K562 (cell line): Measurements from ENCODE around the gene TPO. TPM values are rescaled to one million over a fixed set of nuclear protein-coding genes. Genes with fewer than 3 reads are reported as not detected.

Experiments used
- ATAC-seq: fragments of 200-7000 bp; cut with Tn5 transposase; 3 replicates; pipeline ENCODE4 v1.9.1; 2020; ENCODE audit warnings: moderate library complexity
- BruUV-seq: library from RNA; stranded (reverse); fragments of 400-500 nt; replicated peaks from 2 replicates; lab custom pipeline; 2021; lab: Mats Ljungman, UMichigan
- CTCF ChIA-PET: fragments of 300-600 bp; formaldehyde crosslinking; extraction: SDS; loops from one replicate; lab custom pipeline; 2021; ENCODE audit warnings: low intra/inter-chr PET ratio; lab: Yijun Ruan, JAX
- POLR2A ChIA-PET: fragments of 300-600, 350-650 bp; sonication (Branson Sonifier 250); formaldehyde crosslinking; extraction: SDS; loops from one replicate; lab custom pipeline; 2021; ENCODE audit warnings: antibody characterized with exemption, inconsistent platforms; lab: Yijun Ruan, JAX
- DNase-seq, 4 experiments: peaks; one replicate each; pipeline versions ENCODE4 v3.0.0 to v3.0.0-alpha.2; 2011 to 2018; ENCODE audit warnings: low spot score in 3 of 4, mixed read lengths in 3 of 4; ENCODE audit errors: extremely low read depth in 1 of 4
- FAIRE-seq: peaks from 2 replicates; lab custom pipeline; 2011; peaks lifted over from hg19 to GRCh38; lab: Jason Lieb, UNC
- H2AFZ ChIP-seq: 2 replicates; pipeline ENCODE4 v1.6.0; 2011; ENCODE audit warnings: low read depth, low read length, control low read depth, inconsistent platforms
- H3K27ac ChIP-seq: fragments of 200-600 bp; 3 replicates; pipeline ENCODE4 v1.8.0; 2011; ENCODE audit warnings: low read depth, mild to moderate bottlenecking, control low read depth, inconsistent platforms, low read length, moderate library complexity, mixed read lengths; ENCODE audit errors: extremely low read depth
- H3K27me3 ChIP-seq, 2 experiments: fragments of 300-600 bp in 1 of 2; 2 replicates in 1 of 2; 3 replicates in 1 of 2; pipeline versions ENCODE4 v1.6.0 to v1.8.0; 2011; ENCODE audit warnings: inconsistent platforms in 2 of 2, low read length in 2 of 2, mild to moderate bottlenecking in 1 of 2, mixed read lengths in 1 of 2, moderate library complexity in 1 of 2; ENCODE audit not compliant: control insufficient read depth in 2 of 2, insufficient read depth in 2 of 2
- H3K36me3 ChIP-seq: fragments of 300-600 bp; 3 replicates; pipeline ENCODE4 v1.8.0; 2011; ENCODE audit warnings: mild to moderate bottlenecking, low read length, inconsistent platforms; ENCODE audit not compliant: control insufficient read depth, insufficient read depth
- H3K4me1 ChIP-seq, 2 experiments: fragments of 200-600 bp in 1 of 2; replicated peaks in 1 of 2; 2 replicates in 1 of 2; 3 replicates in 1 of 2; pipeline versions ENCODE4 v1.5.1 to v1.8.0; 2011; ENCODE audit warnings: inconsistent platforms in 2 of 2, low read length in 2 of 2, mild to moderate bottlenecking in 1 of 2, mixed read lengths in 1 of 2, moderate library complexity in 1 of 2; ENCODE audit not compliant: control insufficient read depth in 2 of 2, insufficient read depth in 2 of 2
- H3K4me2 ChIP-seq: 2 replicates; pipeline ENCODE4 v1.6.1; 2011; ENCODE audit warnings: low read length, control low read depth, inconsistent platforms, mixed read lengths; ENCODE audit not compliant: insufficient read depth
- H3K4me3 ChIP-seq: fragments of 200-600 bp; sonication (generic), shearing (Covaris generic); 2 replicates; pipeline ENCODE4 v1.5.1; 2016; ENCODE audit warnings: control low read depth, inconsistent platforms
- H3K79me2 ChIP-seq: fragments of 200-600 bp; 3 replicates; pipeline ENCODE4 v1.8.0; 2011; ENCODE audit warnings: low read length, inconsistent platforms; ENCODE audit not compliant: control insufficient read depth, insufficient read depth
- H3K9ac ChIP-seq, 2 experiments: 2 replicates each; pipeline versions ENCODE4 v1.6.0 to v1.6.1; 2011; ENCODE audit warnings: low read depth in 2 of 2, low read length in 2 of 2, control low read depth in 1 of 2, inconsistent platforms in 1 of 2, mild to moderate bottlenecking in 1 of 2, mixed read lengths in 1 of 2; ENCODE audit not compliant: insufficient read depth in 1 of 2
- H3K9me1 ChIP-seq: one replicate; pipeline ENCODE4 v1.6.0; 2011; ENCODE audit warnings: inconsistent platforms, mild to moderate bottlenecking, low read length, moderate library complexity; ENCODE audit not compliant: control insufficient read depth, insufficient read depth
- H3K9me3 ChIP-seq: replicated peaks from 2 replicates; pipeline ENCODE4 v1.5.1; 2011; ENCODE audit warnings: low read depth, low read length, inconsistent platforms; ENCODE audit not compliant: control insufficient read depth, insufficient read depth
- H4K20me1 ChIP-seq: replicated peaks from 2 replicates; pipeline ENCODE4 v1.6.1; 2011; ENCODE audit warnings: low read length, inconsistent platforms, mixed read lengths; ENCODE audit not compliant: control insufficient read depth, insufficient read depth
- DNMT1 ChIP-seq: fragments of 450-650 bp; IDR thresholded peaks from 2 replicates; pipeline ENCODE4 v1.6.1; 2016; ENCODE audit warnings: antibody characterized with exemption, mild to moderate bottlenecking
- NR4A1 ChIP-seq, 2 experiments: fragments of 250-450 bp in 1 of 2; fragments of 450-650 bp in 1 of 2; sonication (Bioruptor Pico) in 1 of 2; IDR thresholded peaks; 2 replicates each; pipeline versions ENCODE4 v1.4.0 to v1.6.1; 2016 to 2020; ENCODE audit warnings: mild to moderate bottlenecking in 2 of 2, missing compliant biosample characterization in 1 of 2, missing genetic modification characterization in 1 of 2, moderate library complexity in 1 of 2
- ZNF12 ChIP-seq: sonication (generic); formaldehyde crosslinking; IDR thresholded peaks from 2 replicates; pipeline ENCODE4 v1.4.0; 2020; ENCODE audit warnings: mild to moderate bottlenecking, missing genetic modification reagents
- WGBS: fragments of 100-300 bp; shearing (Covaris generic); methylation state at CpG from one replicate; pipeline ENCODE4 v1.1.6; 2016; ENCODE audit warnings: low coverage, mixed read lengths; ENCODE audit not compliant: insufficient coverage; ENCODE audit errors: missing lambda C conversion rate; 5-methylcytosine and 5-hydroxymethylcytosine counted together
- in situ Hi-C: fragments of 300-500 bp; cut with MboI; formaldehyde crosslinking; loops from 4 replicates; pipeline ENCODE4 v1.15.0; 2018; ENCODE audit warnings: inconsistent platforms, mixed read lengths
- intact Hi-C: fragments of 100-400 bp; cut with micrococcal nuclease; formaldehyde crosslinking; loops from 2 replicates; pipeline ENCODE4 v1.14.2; 2022
- polyA plus RNA-seq, 8 experiments: library from polyadenylated mRNA; depleted of rRNA in 4 of 8; stranded (reverse) in 5 of 8; unstranded in 3 of 8; fragments of >200 nt; fragmentation: Nextera tagmentation in 2 of 8; fragmentation: Illumina TruSeq in 1 of 8; extraction: Ambion mirVana in 2 of 8; extraction: Trizol in 1 of 8; gene quantifications; 2 replicates each; pipeline versions ENCODE4 v1.2.1 to v1.2.3, GENCODE V29; 2011 to 2014; ENCODE audit warnings: inconsistent platforms in 1 of 8, missing spikeins in 1 of 8
- total RNA-seq, 7 experiments: library from RNA; depleted of rRNA in 6 of 7; stranded (reverse); fragments of >200 nt in 6 of 7; fragmentation: Illumina TruSeq in 2 of 7; extraction: Trizol in 2 of 7; gene quantifications; 2 replicates each; pipeline versions ENCODE4 v1.2.1 to v1.2.3, GENCODE V29; 2011 to 2021; ENCODE audit warnings: low replicate concordance in 1 of 7
- TF ChIP-seq, protein P1 (sequence below): sonication (generic); formaldehyde crosslinking; IDR thresholded peaks from 2 replicates; pipeline ENCODE4 v1.5.0; 2020; ENCODE audit warnings: missing genetic modification reagents
- TF ChIP-seq, protein P2 (sequence below): fragments of 450-650 bp; formaldehyde crosslinking; IDR thresholded peaks from 2 replicates; pipeline ENCODE4 v1.4.0; 2020; ENCODE audit warnings: mild to moderate bottlenecking
- TF ChIP-seq, protein P3 (sequence below): fragments of 450-650 bp; IDR thresholded peaks from 2 replicates; pipeline ENCODE4 v1.6.1; 2016; ENCODE audit warnings: mild to moderate bottlenecking, moderate library complexity

Gene TPO
- total and polyA plus RNA-seq, 9 of the 15 experiments (the other 6 are each of a cell fraction or from before 2014, with no cell fraction given), result not detected

DNA sequence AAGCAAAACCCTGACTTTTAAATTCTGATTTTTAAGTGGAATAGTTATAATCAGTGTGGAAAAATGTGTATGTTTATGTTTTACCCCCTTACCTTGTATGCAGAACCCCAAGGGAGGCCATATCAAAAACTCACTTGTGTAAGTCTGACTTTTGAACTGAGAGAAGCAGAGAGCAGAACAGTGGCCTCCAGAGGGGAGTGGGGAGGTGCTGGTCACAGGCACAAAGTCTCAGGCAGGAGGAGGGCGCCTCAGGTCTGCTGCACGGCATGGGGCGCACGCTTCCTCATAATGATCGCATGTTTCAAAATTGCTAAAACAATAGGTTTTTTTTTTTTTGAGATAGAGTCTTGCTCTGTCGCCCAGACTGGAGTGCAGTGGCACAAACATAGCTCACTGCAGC is 127.8 kb downstream of the TPO start:
- Histone ChIP-seq H3K9me1 (no peaks in the 10 kb centered on the region), H3K4me1 (no peaks in the 10 kb centered on the region), H2AFZ (no peak overlapping the region)
- in situ Hi-C loops, result loop anchor here (25.0 kb wide), 1 partner anchor 829 kb away; no protein-coding TSS in a partner anchor
- CTCF ChIA-PET, result no interaction called here
- FAIRE-seq, result no peak
- no TSS peak for BruUV-seq
- TF ChIP-seq ZNF12 (CRISPR knock-in tag) (no peak), NR4A1 (CRISPR knock-in tag; IDR thresholded peaks at IDR 0.05) (no peak), NR4A1 (tag; IDR thresholded peaks at IDR 0.05) (no peak), DNMT1 (no peak)
- TF ChIP-seq, protein P1, sequence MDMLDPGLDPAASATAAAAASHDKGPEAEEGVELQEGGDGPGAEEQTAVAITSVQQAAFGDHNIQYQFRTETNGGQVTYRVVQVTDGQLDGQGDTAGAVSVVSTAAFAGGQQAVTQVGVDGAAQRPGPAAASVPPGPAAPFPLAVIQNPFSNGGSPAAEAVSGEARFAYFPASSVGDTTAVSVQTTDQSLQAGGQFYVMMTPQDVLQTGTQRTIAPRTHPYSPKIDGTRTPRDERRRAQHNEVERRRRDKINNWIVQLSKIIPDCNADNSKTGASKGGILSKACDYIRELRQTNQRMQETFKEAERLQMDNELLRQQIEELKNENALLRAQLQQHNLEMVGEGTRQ, result no peak
- TF ChIP-seq, protein P2, sequence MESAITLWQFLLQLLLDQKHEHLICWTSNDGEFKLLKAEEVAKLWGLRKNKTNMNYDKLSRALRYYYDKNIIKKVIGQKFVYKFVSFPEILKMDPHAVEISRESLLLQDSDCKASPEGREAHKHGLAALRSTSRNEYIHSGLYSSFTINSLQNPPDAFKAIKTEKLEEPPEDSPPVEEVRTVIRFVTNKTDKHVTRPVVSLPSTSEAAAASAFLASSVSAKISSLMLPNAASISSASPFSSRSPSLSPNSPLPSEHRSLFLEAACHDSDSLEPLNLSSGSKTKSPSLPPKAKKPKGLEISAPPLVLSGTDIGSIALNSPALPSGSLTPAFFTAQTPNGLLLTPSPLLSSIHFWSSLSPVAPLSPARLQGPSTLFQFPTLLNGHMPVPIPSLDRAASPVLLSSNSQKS (CRISPR knock-in tag), result no peak
- TF ChIP-seq, protein P3, sequence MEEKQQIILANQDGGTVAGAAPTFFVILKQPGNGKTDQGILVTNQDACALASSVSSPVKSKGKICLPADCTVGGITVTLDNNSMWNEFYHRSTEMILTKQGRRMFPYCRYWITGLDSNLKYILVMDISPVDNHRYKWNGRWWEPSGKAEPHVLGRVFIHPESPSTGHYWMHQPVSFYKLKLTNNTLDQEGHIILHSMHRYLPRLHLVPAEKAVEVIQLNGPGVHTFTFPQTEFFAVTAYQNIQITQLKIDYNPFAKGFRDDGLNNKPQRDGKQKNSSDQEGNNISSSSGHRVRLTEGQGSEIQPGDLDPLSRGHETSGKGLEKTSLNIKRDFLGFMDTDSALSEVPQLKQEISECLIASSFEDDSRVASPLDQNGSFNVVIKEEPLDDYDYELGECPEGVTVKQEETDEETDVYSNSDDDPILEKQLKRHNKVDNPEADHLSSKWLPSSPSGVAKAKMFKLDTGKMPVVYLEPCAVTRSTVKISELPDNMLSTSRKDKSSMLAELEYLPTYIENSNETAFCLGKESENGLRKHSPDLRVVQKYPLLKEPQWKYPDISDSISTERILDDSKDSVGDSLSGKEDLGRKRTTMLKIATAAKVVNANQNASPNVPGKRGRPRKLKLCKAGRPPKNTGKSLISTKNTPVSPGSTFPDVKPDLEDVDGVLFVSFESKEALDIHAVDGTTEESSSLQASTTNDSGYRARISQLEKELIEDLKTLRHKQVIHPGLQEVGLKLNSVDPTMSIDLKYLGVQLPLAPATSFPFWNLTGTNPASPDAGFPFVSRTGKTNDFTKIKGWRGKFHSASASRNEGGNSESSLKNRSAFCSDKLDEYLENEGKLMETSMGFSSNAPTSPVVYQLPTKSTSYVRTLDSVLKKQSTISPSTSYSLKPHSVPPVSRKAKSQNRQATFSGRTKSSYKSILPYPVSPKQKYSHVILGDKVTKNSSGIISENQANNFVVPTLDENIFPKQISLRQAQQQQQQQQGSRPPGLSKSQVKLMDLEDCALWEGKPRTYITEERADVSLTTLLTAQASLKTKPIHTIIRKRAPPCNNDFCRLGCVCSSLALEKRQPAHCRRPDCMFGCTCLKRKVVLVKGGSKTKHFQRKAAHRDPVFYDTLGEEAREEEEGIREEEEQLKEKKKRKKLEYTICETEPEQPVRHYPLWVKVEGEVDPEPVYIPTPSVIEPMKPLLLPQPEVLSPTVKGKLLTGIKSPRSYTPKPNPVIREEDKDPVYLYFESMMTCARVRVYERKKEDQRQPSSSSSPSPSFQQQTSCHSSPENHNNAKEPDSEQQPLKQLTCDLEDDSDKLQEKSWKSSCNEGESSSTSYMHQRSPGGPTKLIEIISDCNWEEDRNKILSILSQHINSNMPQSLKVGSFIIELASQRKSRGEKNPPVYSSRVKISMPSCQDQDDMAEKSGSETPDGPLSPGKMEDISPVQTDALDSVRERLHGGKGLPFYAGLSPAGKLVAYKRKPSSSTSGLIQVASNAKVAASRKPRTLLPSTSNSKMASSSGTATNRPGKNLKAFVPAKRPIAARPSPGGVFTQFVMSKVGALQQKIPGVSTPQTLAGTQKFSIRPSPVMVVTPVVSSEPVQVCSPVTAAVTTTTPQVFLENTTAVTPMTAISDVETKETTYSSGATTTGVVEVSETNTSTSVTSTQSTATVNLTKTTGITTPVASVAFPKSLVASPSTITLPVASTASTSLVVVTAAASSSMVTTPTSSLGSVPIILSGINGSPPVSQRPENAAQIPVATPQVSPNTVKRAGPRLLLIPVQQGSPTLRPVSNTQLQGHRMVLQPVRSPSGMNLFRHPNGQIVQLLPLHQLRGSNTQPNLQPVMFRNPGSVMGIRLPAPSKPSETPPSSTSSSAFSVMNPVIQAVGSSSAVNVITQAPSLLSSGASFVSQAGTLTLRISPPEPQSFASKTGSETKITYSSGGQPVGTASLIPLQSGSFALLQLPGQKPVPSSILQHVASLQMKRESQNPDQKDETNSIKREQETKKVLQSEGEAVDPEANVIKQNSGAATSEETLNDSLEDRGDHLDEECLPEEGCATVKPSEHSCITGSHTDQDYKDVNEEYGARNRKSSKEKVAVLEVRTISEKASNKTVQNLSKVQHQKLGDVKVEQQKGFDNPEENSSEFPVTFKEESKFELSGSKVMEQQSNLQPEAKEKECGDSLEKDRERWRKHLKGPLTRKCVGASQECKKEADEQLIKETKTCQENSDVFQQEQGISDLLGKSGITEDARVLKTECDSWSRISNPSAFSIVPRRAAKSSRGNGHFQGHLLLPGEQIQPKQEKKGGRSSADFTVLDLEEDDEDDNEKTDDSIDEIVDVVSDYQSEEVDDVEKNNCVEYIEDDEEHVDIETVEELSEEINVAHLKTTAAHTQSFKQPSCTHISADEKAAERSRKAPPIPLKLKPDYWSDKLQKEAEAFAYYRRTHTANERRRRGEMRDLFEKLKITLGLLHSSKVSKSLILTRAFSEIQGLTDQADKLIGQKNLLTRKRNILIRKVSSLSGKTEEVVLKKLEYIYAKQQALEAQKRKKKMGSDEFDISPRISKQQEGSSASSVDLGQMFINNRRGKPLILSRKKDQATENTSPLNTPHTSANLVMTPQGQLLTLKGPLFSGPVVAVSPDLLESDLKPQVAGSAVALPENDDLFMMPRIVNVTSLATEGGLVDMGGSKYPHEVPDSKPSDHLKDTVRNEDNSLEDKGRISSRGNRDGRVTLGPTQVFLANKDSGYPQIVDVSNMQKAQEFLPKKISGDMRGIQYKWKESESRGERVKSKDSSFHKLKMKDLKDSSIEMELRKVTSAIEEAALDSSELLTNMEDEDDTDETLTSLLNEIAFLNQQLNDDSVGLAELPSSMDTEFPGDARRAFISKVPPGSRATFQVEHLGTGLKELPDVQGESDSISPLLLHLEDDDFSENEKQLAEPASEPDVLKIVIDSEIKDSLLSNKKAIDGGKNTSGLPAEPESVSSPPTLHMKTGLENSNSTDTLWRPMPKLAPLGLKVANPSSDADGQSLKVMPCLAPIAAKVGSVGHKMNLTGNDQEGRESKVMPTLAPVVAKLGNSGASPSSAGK, result no peak
- TF ChIP-seq, all 486 proteins: peak for 0
- 0% methylated on average over 6 of the region's 6 CpGs for WGBS
- intact Hi-C loops, result loop anchor here (5.0 to 10.0 kb wide), 2 partner anchors 306 to 829 kb away; no protein-coding TSS in a partner anchor
- Histone ChIP-seq H4K20me1 (no peaks in the 10 kb centered on the region), H3K9me3 (no peaks in the 10 kb centered on the region), H3K36me3 (no peaks in the 10 kb centered on the region), H3K79me2 (no peaks in the 10 kb centered on the region), H3K27ac (no peak overlapping the region), H3K27me3 (peaks cover 2 to 37% of the 10 kb centered on the region in 2 experiments; a peak in 3 of 5 replicates), H3K4me3 (no peak overlapping the region), H3K9ac (no peak overlapping the region), H3K4me2 (no peak overlapping the region)
- DNase-seq (no peak), ATAC-seq (no peak)
- POLR2A ChIA-PET, result no interaction called here
